Stomach smooth muscle (tissue), 2 donors: ENCODE data around the gene FZR1.

Experiments
- H3K27ac ChIP-seq: one replicate; pipeline ENCODE4 v1.7.0; 2013; ENCODE audit warnings: mild to moderate bottlenecking, low read length, inconsistent platforms
- H3K27me3 ChIP-seq, 2 donors: one replicate each; pipeline ENCODE4 v1.7.0; 2013; ENCODE audit warnings: low read length in 2 of 2; ENCODE audit not compliant: insufficient read depth in 2 of 2, control insufficient read depth in 1 of 2
- H3K36me3 ChIP-seq, 2 donors: one replicate each; pipeline ENCODE4 v1.7.0; 2013; ENCODE audit warnings: low read length in 2 of 2; ENCODE audit not compliant: control insufficient read depth in 2 of 2, insufficient read depth in 2 of 2
- H3K4me1 ChIP-seq: one replicate; pipeline ENCODE4 v1.7.0; 2013; ENCODE audit warnings: low read length; ENCODE audit not compliant: control insufficient read depth, insufficient read depth
- H3K4me3 ChIP-seq, 2 donors: one replicate each; pipeline ENCODE4 v1.7.0; 2013; ENCODE audit warnings: low read length in 2 of 2
- H3K9ac ChIP-seq, 2 donors: one replicate each; pipeline ENCODE4 v1.7.0; 2013; ENCODE audit warnings: low read length in 2 of 2, mild to moderate bottlenecking in 1 of 2
- H3K9me3 ChIP-seq, 2 donors: one replicate each; pipeline ENCODE4 v1.7.0; 2013; ENCODE audit warnings: low read length in 2 of 2; ENCODE audit not compliant: control insufficient read depth in 2 of 2
- donor health status: healthy.
- donor health status: Pancreatic carcinoma.

FZR1 gene

GRCh38 chr19:3518255-3518654, 12.1 kb downstream of the FZR1 start:
- peaks cover 0 to 7% of the 10 kb centered on the region in 2 donors for H3K36me3 ChIP-seq
- no peak overlapping the region for H3K9ac ChIP-seq
- peaks cover 17% of the 10 kb centered on the region for H3K4me1 ChIP-seq
- H3K27ac ChIP-seq: no peak overlapping the region
- H3K4me3 ChIP-seq: no peak overlapping the region
- no peaks in the 10 kb centered on the region for H3K9me3 ChIP-seq
- no peaks in the 10 kb centered on the region for H3K27me3 ChIP-seq

- Histone ChIP-seq H3K4me1 (peaks cover 13% of the 10 kb centered on the region), H3K9me3 (no peaks in the 10 kb centered on the region), H3K27me3 (no peaks in the 10 kb centered on the region), H3K4me3 (no peak overlapping the region), H3K36me3 (peaks cover 0 to 11% of the 10 kb centered on the region in 2 donors), H3K9ac (no peak overlapping the region), H3K27ac (no peak overlapping the region)
Measured at GRCh38 chr19:3518659-3519058, 12.5 kb downstream of the FZR1 start.

- no peaks in the 10 kb centered on the region for H3K27me3 ChIP-seq
- peaks cover 0 to 15% of the 10 kb centered on the region in 2 donors for H3K36me3 ChIP-seq
- H3K27ac ChIP-seq: no peak overlapping the region
- no peaks in the 10 kb centered on the region for H3K9me3 ChIP-seq
- H3K9ac ChIP-seq: no peak overlapping the region
- peaks cover 13% of the 10 kb centered on the region for H3K4me1 ChIP-seq
- H3K4me3 ChIP-seq: no peak overlapping the region
Measured at GRCh38 chr19:3519126-3519525, 13.0 kb downstream of the FZR1 start.

- no peaks in the 10 kb centered on the region for H3K27me3 ChIP-seq
- H3K4me1 ChIP-seq: peaks cover 13% of the 10 kb centered on the region
- no peak overlapping the region for H3K27ac ChIP-seq
- H3K9ac ChIP-seq: no peak overlapping the region
- H3K9me3 ChIP-seq: no peaks in the 10 kb centered on the region
- H3K4me3 ChIP-seq: no peak overlapping the region
- H3K36me3 ChIP-seq: peaks cover 5 to 20% of the 10 kb centered on the region in 2 donors
Measured at GRCh38 chr19:3520166-3521103, 14.3 kb downstream of the FZR1 start.

- H3K9me3 ChIP-seq: no peaks in the 10 kb centered on the region
- no peak overlapping the region for H3K9ac ChIP-seq
- no peaks in the 10 kb centered on the region for H3K27me3 ChIP-seq
- H3K27ac ChIP-seq: no peak overlapping the region
- H3K36me3 ChIP-seq: peaks cover 5 to 20% of the 10 kb centered on the region in 2 donors
- peaks cover 12% of the 10 kb centered on the region for H3K4me1 ChIP-seq
- H3K4me3 ChIP-seq: no peak overlapping the region
Measured at GRCh38 chr19:3521104-3521445, 15.0 kb downstream of the FZR1 start.

GRCh38 chr19:3522421-3523360, 16.6 kb downstream of the FZR1 start:
- Histone ChIP-seq H3K9me3 (no peaks in the 10 kb centered on the region), H3K27ac (no peak overlapping the region), H3K36me3 (peaks cover 11 to 26% of the 10 kb centered on the region in 2 donors), H3K9ac (no peak overlapping the region), H3K27me3 (no peaks in the 10 kb centered on the region), H3K4me3 (no peak overlapping the region), H3K4me1 (peaks cover 7% of the 10 kb centered on the region)

- H3K27ac ChIP-seq: no peak overlapping the region
- peaks cover 7% of the 10 kb centered on the region for H3K4me1 ChIP-seq
- H3K4me3 ChIP-seq: no peak overlapping the region
- H3K36me3 ChIP-seq: peaks cover 13 to 31% of the 10 kb centered on the region in 2 donors
- H3K27me3 ChIP-seq: no peaks in the 10 kb centered on the region
- no peaks in the 10 kb centered on the region for H3K9me3 ChIP-seq
- H3K9ac ChIP-seq: no peak overlapping the region
Measured at GRCh38 chr19:3523361-3524077, 17.4 kb downstream of the FZR1 start.

GRCh38 chr19:3524078-3524842, 18.1 kb downstream of the FZR1 start:
- H3K4me1 ChIP-seq: peaks cover 7% of the 10 kb centered on the region
- peaks cover 13 to 31% of the 10 kb centered on the region in 2 donors for H3K36me3 ChIP-seq
- no peak overlapping the region for H3K4me3 ChIP-seq
- no peak overlapping the region for H3K9ac ChIP-seq
- H3K9me3 ChIP-seq: no peaks in the 10 kb centered on the region
- H3K27me3 ChIP-seq: no peaks in the 10 kb centered on the region
- H3K27ac ChIP-seq: no peak overlapping the region

GRCh38 chr19:3524904-3525451, 18.9 kb downstream of the FZR1 start:
- Histone ChIP-seq H3K36me3 (peaks cover 13 to 27% of the 10 kb centered on the region in 2 donors), H3K4me3 (no peak overlapping the region)

More at GRCh38 chr19:3524904-3525451, 18.9 kb downstream of the FZR1 start:
- Histone ChIP-seq H3K9ac (no peak overlapping the region), H3K4me1 (peaks cover 5% of the 10 kb centered on the region), H3K27me3 (no peaks in the 10 kb centered on the region), H3K9me3 (no peaks in the 10 kb centered on the region), H3K27ac (no peak overlapping the region)
